Pancreas (tissue), 10 donors: ENCODE data around the gene C16orf86. TPM values are rescaled to one million over a fixed set of nuclear protein-coding genes. Genes with fewer than 3 reads are reported as not detected.
"Not testable (repeated sequence)": the region's sequence is repeated elsewhere in the genome, so short reads cannot be mapped to it uniquely, and the experiment has no call there.

Experiments
- ATAC-seq, 4 donors: fragments of 200-7000 bp; cut with Tn5 transposase; one replicate each; pipeline versions ENCODE4 v1.8.0 to v1.9.1; 2020; ENCODE audit warnings: mild to moderate bottlenecking in 4 of 4, moderate library complexity in 4 of 4
- DNase-seq, 6 donors: peaks; one replicate each; pipeline ENCODE4 v3.0.0-alpha.2; 2020
- FAIRE-seq: peaks from 2 replicates; lab custom pipeline; 2012; peaks lifted over from hg19 to GRCh38; lab: Jason Lieb, UNC
- H3K27ac ChIP-seq, 4 donors: fragments of 200-600 bp; sonication (generic); 1 replicate in 3 of 4; 2 replicates in 1 of 4; pipeline versions ENCODE4 v1.5.0 to v1.8.0; 2020
- H3K27me3 ChIP-seq, 4 donors: fragments of 200-600 bp; one replicate each; pipeline ENCODE4 v1.8.0; 2021
- H3K36me3 ChIP-seq, 3 donors: fragments of 200-600 bp; sonication (generic) in 1 of 3; one replicate each; pipeline versions ENCODE4 v1.5.0 to v1.8.0; 2020 to 2021
- H3K4me1 ChIP-seq, 3 donors: fragments of 200-600 bp; one replicate each; pipeline ENCODE4 v1.8.0; 2021
- H3K4me3 ChIP-seq, 4 donors: fragments of 200-600 bp; sonication (generic) in 2 of 4; one replicate each; pipeline versions ENCODE4 v1.5.0 to v1.8.0; 2020 to 2021
- H3K9me3 ChIP-seq, 4 donors: fragments of 200-600 bp; one replicate each; pipeline ENCODE4 v1.8.0; 2021
- WGBS, 2 donors: extraction: QIAGEN DNeasy Blood & Tissue Kit; methylation state at CpG; one replicate each; pipeline ENCODE4 v1.1.7; 2013; 5-methylcytosine and 5-hydroxymethylcytosine counted together
- intact Hi-C, 3 donors: fragments of 100-400 bp; cut with DNase I; formaldehyde crosslinking; loops; one replicate each; pipeline versions ENCODE4 v1.11.1 to v1.14.2; 2022
- polyA plus RNA-seq, 2 donors: library from polyadenylated mRNA; stranded (reverse); fragments of 200-250 nt; gene quantifications; one replicate each; pipeline ENCODE4 v1.2.3, GENCODE V29; 2013
- total RNA-seq, 6 donors: library from RNA; stranded (reverse); fragmentation: NEBNext Ultra II Directional in 4 of 6; extraction: Animal tissue kit (Norgen Biotek cat#: 25700) in 4 of 6; gene quantifications; one replicate each; pipeline versions ENCODE4 v1.2.1 to v1.2.4, GENCODE V29; 2021 to 2023
- TF ChIP-seq, protein P1 (sequence below), 4 donors: fragments of 200-600 bp; sonication (generic) in 3 of 4; IDR thresholded peaks; one replicate each; pipeline versions ENCODE4 v1.5.0 to v1.8.0; 2021; ENCODE audit warnings: antibody characterized with exemption in 4 of 4
- donor health status: healthy with polysubstance abuse.
- donor health status: DM: no; HTN: no; CAD: no; lungs with moderate emphysema.
- donor health status: DM: no; HTN: no; CAD: no.
- donor health status: control.
- donor health status: control.
- donor health status: Bipolar disorder and iron deficiency.
- donor health status: DM: yes; HTN: yes; CAD: no.
- donor health status: DM: no; HTN: no; CAD: no.
- donor health status: DM: no; HTN: no; CAD: no.
- donor health status: DM: yes; HTN: yes; CAD: no.

C16orf86 gene
- total and polyA plus RNA-seq, 8 donors: 1.4 to 7.6 (median 3.2) TPM

DNA sequence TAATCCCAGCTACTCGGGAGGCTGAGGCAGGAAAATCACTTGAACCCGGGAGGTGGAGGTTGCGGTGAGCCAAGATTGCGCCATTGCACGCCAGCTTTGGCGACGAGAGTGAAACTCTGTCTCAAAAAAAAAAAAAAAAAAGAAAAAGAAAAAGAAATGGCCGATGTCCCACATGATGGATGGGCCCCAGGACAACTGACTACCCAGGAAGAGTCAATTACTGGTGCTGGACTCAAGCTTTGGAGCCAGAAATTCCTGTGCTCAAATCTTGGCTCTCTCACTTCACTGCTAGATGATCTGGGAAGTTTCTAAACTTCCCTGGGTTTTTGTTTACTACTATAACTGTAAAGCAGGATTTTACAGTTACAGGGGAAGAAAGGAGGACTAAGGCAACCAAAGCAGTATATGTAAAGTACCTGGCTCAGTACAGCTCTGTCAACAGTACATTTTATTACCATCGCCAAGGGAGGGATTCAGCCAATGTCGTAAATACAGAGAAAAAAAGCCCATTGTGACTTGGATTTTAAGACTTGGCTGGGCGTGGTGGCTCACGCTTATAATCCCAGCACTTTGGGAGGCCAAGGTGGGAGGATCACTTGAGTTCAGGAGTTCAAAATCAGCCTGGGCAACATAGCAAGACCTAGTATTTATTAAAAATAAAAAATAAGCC, 11.9 kb downstream of the C16orf86 start:
- intact Hi-C loops: loop anchor here in 1 of 3 donors (10.0 kb wide), 1 partner anchor 246 kb away; no protein-coding TSS in a partner anchor
- FAIRE-seq: no peak
- no peak for DNase-seq
- H3K4me3 ChIP-seq: no peak overlapping the region
- 89 to 91% methylated on average over 12 of the region's 12 CpGs for WGBS, 2 donors
- TF ChIP-seq, protein P1, sequence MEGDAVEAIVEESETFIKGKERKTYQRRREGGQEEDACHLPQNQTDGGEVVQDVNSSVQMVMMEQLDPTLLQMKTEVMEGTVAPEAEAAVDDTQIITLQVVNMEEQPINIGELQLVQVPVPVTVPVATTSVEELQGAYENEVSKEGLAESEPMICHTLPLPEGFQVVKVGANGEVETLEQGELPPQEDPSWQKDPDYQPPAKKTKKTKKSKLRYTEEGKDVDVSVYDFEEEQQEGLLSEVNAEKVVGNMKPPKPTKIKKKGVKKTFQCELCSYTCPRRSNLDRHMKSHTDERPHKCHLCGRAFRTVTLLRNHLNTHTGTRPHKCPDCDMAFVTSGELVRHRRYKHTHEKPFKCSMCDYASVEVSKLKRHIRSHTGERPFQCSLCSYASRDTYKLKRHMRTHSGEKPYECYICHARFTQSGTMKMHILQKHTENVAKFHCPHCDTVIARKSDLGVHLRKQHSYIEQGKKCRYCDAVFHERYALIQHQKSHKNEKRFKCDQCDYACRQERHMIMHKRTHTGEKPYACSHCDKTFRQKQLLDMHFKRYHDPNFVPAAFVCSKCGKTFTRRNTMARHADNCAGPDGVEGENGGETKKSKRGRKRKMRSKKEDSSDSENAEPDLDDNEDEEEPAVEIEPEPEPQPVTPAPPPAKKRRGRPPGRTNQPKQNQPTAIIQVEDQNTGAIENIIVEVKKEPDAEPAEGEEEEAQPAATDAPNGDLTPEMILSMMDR (IDR thresholded peaks at IDR 0.05): no peak
- no peaks in the 10 kb centered on the region for H3K27me3 ChIP-seq
- ATAC-seq: no peak
- no peaks in the 10 kb centered on the region for H3K36me3 ChIP-seq
- no peak overlapping the region for H3K27ac ChIP-seq
- peaks cover 1 to 9% (median 5%) of the 10 kb centered on the region in 3 donors for H3K4me1 ChIP-seq
- no peaks in the 10 kb centered on the region for H3K9me3 ChIP-seq

GRCh38 chr16:67679935-67680897, 13.6 kb downstream of the C16orf86 start:
- H3K4me3 ChIP-seq: no peak overlapping the region
- intact Hi-C loops: loop anchor here in 1 of 3 donors (10.0 kb wide), 1 partner anchor 245 kb away; no protein-coding TSS in a partner anchor
- no peaks in the 10 kb centered on the region for H3K36me3 ChIP-seq
- H3K9me3 ChIP-seq: no peaks in the 10 kb centered on the region
- TF ChIP-seq, protein P1 (IDR thresholded peaks at IDR 0.05): no peak
- H3K27me3 ChIP-seq: no peaks in the 10 kb centered on the region
- DNase-seq (no peak), ATAC-seq (no peak), FAIRE-seq (no peak)
- no peaks in the 10 kb centered on the region for H3K4me1 ChIP-seq
- 83 to 87% methylated on average over 10 of the region's 10 CpGs for WGBS, 2 donors
- no peak overlapping the region for H3K27ac ChIP-seq

GRCh38 chr16:67683767-67684166, 17.2 kb downstream of the C16orf86 start:
- no peak overlapping the region for H3K27ac ChIP-seq
- H3K9me3 ChIP-seq: no peaks in the 10 kb centered on the region
- FAIRE-seq (no peak), DNase-seq (no peak), ATAC-seq (no peak)
- WGBS, 2 donors: 96% methylated on average over 4 of the region's 4 CpGs
- no peaks in the 10 kb centered on the region for H3K4me1 ChIP-seq
- TF ChIP-seq, protein P1 (IDR thresholded peaks at IDR 0.05): no peak
- no peak overlapping the region for H3K4me3 ChIP-seq
- H3K36me3 ChIP-seq: no peaks in the 10 kb centered on the region
- H3K27me3 ChIP-seq: no peaks in the 10 kb centered on the region
- intact Hi-C loops: no loop called here

DNA sequence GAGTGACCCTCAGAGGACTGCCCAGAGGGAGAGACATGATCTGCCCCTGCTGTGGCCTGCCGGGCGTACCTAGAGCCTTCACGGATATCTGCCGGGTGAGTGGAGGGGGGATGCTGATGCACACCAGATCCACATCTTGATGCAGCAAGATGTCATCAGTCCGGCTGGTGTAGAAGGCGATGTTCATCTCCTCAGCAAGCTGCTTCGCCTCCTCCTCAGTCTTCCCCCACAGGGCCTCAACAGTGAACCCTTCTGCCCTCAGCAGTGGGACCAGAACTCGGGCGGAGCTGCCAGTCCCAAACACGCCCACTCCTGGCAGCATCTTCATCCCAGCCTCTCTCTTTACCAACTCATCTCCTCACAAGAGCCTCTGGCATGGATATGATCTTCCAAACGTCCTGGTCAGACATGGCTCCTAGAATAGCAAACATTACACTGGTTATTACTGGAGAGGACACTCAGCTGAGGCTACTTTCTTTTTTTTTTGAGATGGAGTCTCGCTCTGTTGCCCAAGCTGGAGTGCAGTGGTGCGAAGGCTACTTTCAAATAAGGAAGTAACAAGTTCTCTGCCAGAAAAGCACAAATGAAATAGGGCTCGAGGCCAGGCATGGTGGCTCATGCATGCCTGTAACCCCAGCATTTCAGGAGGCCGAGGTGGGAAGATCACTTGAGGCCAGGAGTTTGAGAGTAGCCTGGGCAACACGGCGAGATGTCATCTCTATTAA, 18.9 kb downstream of the C16orf86 start:
- FAIRE-seq (no peak), DNase-seq (no peak), ATAC-seq (no peak)
- 87 to 90% methylated on average over 17 of the region's 17 CpGs for WGBS, 2 donors
- TF ChIP-seq, protein P1 (IDR thresholded peaks at IDR 0.05): no peak
- no peaks in the 10 kb centered on the region for H3K4me1 ChIP-seq
- H3K4me3 ChIP-seq: no peak overlapping the region
- H3K9me3 ChIP-seq: no peaks in the 10 kb centered on the region
- intact Hi-C loops: no loop called here
- no peaks in the 10 kb centered on the region for H3K27me3 ChIP-seq
- H3K36me3 ChIP-seq: no peaks in the 10 kb centered on the region
- H3K27ac ChIP-seq: no peak overlapping the region

DNA sequence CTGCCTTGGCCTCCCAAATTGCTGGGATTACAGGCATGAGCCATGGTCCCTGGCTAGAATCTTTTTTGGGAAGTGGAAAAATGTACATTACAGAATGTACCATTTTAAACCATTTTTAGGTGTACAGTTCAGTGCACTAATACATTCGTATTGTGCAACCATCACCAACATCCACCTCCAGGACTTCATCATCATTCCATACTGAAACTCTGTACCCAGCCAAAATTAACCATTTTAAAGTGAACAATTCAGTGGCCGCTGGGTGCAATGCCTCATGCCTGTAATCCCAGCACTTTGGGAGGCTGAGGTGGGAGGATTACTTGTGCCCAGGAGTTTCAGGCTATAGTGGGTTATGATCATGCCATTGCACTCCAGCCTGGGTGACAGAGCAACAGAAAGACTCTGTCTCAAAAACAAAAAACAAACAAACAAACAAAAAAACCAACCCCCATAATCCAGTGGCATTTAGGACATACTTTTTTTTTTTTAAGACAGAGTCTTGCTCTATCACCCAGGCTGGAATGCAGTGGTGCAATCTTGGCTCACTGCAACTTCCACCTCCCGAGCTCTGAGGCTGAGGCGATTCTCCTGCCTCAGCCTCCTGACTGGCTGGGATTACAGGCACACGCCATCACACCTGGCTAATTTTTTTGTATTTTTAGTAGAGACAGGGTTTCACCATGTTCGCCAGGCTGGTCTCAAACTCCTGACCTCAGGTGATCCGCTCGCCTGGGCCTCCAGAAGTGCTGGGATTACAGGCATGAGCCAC, 27.1 kb downstream of the C16orf86 start:
- H3K36me3 ChIP-seq, H3K27ac ChIP-seq, FAIRE-seq, H3K4me1 ChIP-seq, H3K9me3 ChIP-seq, intact Hi-C loops, H3K27me3 ChIP-seq, ATAC-seq, DNase-seq, H3K4me3 ChIP-seq: not testable (repeated sequence)
- WGBS, 2 donors: 93 to 97% methylated on average over 8 of the region's 8 CpGs
